Measurements from ENCODE around the gene CREB1. TPM values are rescaled to one million over a fixed set of nuclear protein-coding genes. Genes with fewer than 3 reads are reported as not detected.
A peak's percentile ranks its signal among the peaks of the same experiment; 100 is the strongest.

The CREB1 gene
- total and polyA plus RNA-seq, 2 donors (not counting 1 experiment from before 2014, with no cell fraction given): 42.5 to 156 TPM

DNA sequence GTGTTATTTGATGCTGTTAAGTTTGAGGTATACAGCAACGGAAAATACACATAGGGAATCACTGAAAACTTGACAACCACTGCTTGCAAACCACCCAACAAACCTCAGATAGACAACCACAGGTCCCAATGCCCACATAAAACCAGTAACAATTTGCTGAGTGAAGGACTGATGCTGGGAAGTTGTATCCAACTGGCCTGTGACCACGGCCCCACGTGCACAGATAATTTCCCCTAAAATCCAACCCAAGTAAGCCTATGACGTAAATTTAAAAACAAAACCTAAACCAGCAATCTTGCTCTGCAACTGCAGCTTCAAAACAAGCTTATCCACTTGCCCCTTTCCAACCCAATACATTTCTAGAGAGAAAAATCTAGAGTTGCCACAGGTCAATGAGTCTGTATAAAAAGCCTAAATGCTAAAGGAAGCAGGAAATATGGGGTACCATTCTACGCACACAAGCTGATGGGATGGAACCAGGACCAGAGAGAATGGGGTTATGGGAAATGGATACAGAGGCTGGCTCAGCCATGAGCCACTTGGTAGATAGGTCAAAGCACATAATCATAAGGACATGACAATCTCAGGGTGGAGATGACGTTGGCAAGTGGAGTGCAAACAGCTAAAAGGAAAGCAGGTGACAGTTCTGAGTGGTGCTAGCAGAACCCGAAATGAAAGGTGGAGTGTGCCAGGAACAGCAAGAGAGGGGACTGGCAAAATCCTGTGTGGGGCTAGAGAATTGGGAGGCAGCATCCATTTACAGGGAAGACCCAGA is 27.8 kb upstream of the CREB1 start:
- H3K27me3 Mint-ChIP-seq: no peaks in the 10 kb centered on the region
- DNase-seq (peak; percentile 39), ATAC-seq (ENCODE audit: low read depth) (no peak)
- TF ChIP-seq EZH2 (IDR thresholded peaks at IDR 0.05; ENCODE audit: borderline replicate concordance, insufficient read depth, low read depth, low read length, poor library complexity, severe bottlenecking): no peak
- TF ChIP-seq, protein P1, sequence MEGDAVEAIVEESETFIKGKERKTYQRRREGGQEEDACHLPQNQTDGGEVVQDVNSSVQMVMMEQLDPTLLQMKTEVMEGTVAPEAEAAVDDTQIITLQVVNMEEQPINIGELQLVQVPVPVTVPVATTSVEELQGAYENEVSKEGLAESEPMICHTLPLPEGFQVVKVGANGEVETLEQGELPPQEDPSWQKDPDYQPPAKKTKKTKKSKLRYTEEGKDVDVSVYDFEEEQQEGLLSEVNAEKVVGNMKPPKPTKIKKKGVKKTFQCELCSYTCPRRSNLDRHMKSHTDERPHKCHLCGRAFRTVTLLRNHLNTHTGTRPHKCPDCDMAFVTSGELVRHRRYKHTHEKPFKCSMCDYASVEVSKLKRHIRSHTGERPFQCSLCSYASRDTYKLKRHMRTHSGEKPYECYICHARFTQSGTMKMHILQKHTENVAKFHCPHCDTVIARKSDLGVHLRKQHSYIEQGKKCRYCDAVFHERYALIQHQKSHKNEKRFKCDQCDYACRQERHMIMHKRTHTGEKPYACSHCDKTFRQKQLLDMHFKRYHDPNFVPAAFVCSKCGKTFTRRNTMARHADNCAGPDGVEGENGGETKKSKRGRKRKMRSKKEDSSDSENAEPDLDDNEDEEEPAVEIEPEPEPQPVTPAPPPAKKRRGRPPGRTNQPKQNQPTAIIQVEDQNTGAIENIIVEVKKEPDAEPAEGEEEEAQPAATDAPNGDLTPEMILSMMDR (IDR thresholded peaks at IDR 0.05): no peak
- H2AFZ ChIP-seq (ENCODE audit: insufficient read depth, low read depth, low read length, poor library complexity, severe bottlenecking): no peak overlapping the region
- H4K20me1 ChIP-seq (ENCODE audit: control insufficient read depth, insufficient read depth, low read length, poor library complexity, severe bottlenecking): no peaks in the 10 kb centered on the region
- H3K4me2 ChIP-seq (replicated peaks; ENCODE audit: low read depth, low read length, poor library complexity, severe bottlenecking): peak overlapping the region; percentile 67
- peak overlapping the region; percentile 5 for H3K9ac ChIP-seq (ENCODE audit: low read length)
- ChIA-PET POLR2A (interaction anchor here (0.8 to 2.7 kb wide), 4 partner anchors 19 to 123 kb away, joined by 3 to 30 read pairs (median 6); partner anchors contain the start of genes CREB1 and METTL21A), CTCF (interaction anchor here (0.9 to 4.0 kb wide), 12 partner anchors 8 to 519 kb away, joined by 3 to 19 read pairs (median 4); partner anchors contain the start of genes CREB1, FZD5 and METTL21A)
- peaks cover 76 to 78% of the 10 kb centered on the region in 2 donors for H3K4me1 ChIP-seq (ENCODE audit: control insufficient read depth in 2 of 2, insufficient read depth in 2 of 2, low read length in 2 of 2)
- H3K4me3 ChIP-seq (ENCODE audit: control extremely low read depth in 1 of 5, extremely low read depth in 1 of 5, insufficient read depth in 1 of 5, low read depth in 2 of 5, low read length in 4 of 5): peak overlapping the region in 1 of 5 experiments; percentile 9
- H3K27ac ChIP-seq (ENCODE audit: low read length in 2 of 2): peak overlapping the region; percentile 84 to 88
- no peaks in the 10 kb centered on the region for H3K79me2 ChIP-seq (ENCODE audit: control insufficient read depth, insufficient read depth, low read length)
- H3K4me1 Mint-ChIP-seq: peaks cover 81% of the 10 kb centered on the region
- WGBS (ENCODE audit: insufficient coverage): 75% methylated on average over 6 of the region's 7 CpGs
- peak overlapping the region; percentile 62 for H3K4me3 Mint-ChIP-seq
- H3K27me3 ChIP-seq (replicated peaks in 1 of 4; ENCODE audit: control extremely low read depth in 1 of 4, control insufficient read depth in 3 of 4, insufficient read depth in 4 of 4, low read length in 3 of 4): no peaks in the 10 kb centered on the region
- no peaks in the 10 kb centered on the region for H3K9me3 ChIP-seq (ENCODE audit: control extremely low read depth in 1 of 3, control insufficient read depth in 2 of 3, insufficient read depth in 1 of 3, low read length in 2 of 3)
- peak overlapping the region; percentile 90 for H3K27ac Mint-ChIP-seq
- H3K9me3 Mint-ChIP-seq (ENCODE audit: insufficient read depth): no peaks in the 10 kb centered on the region
- intact Hi-C loops (cut with micrococcal nuclease): no loop called here
- no peaks in the 10 kb centered on the region for H3K36me3 ChIP-seq (replicated peaks in 1 of 2; ENCODE audit: control extremely low read depth in 1 of 2, control insufficient read depth in 1 of 2, extremely low read depth in 1 of 2, insufficient read depth in 2 of 2, low read length in 1 of 2)

Data from B cell (primary cell).